Activated CD8-positive, alpha-beta memory T cell treated with anti-CD3 and anti-CD28 coated beads, Interleukin-2, amount 10 ng/mL, durations not matched to agents 7 days and 5 days (primary cell): Measurements from ENCODE around the gene NBL1. TPM values are rescaled to one million over a fixed set of nuclear protein-coding genes. Genes with fewer than 3 reads are reported as not detected.
"Not testable (repeated sequence)": the region's sequence is repeated elsewhere in the genome, so short reads cannot be mapped to it uniquely, and the experiment has no call there.

Experiments
- ATAC-seq: fragments of 150-1000 bp; cut with Tn5 transposase; one replicate; pipeline ENCODE4 v1.10.0; 2021; ENCODE audit warnings: moderate library complexity
- CTCF ChIA-PET: fragments of 350-600 bp; sonication (Branson Sonifier 250); formaldehyde crosslinking; loops from one replicate; lab custom pipeline; 2021; ENCODE audit warnings: antibody characterized with exemption; lab: Charles Lee
- DNase-seq: peaks from one replicate; pipeline ENCODE4 v3.0.0-alpha.2; 2020
- H3K27ac Mint-ChIP-seq: one replicate; pipeline ENCODE4 v1.8.0; 2021; ENCODE audit warnings: mild to moderate bottlenecking, mixed read lengths
- H3K27me3 Mint-ChIP-seq: one replicate; pipeline ENCODE4 v1.8.0; 2021; ENCODE audit warnings: mixed read lengths
- H3K36me3 Mint-ChIP-seq: one replicate; pipeline ENCODE4 v1.8.0; 2021; ENCODE audit warnings: mild to moderate bottlenecking, mixed read lengths
- H3K4me1 Mint-ChIP-seq: one replicate; pipeline ENCODE4 v1.8.0; 2021; ENCODE audit warnings: mixed read lengths
- H3K4me3 Mint-ChIP-seq: one replicate; pipeline ENCODE4 v1.8.0; 2021; ENCODE audit warnings: mild to moderate bottlenecking, moderate library complexity, mixed read lengths
- H3K9me3 Mint-ChIP-seq: one replicate; pipeline ENCODE4 v1.8.0; 2022; ENCODE audit warnings: low read depth, mixed read lengths
- total RNA-seq, 2 experiments: library from RNA; stranded (reverse); gene quantifications; one replicate each; pipeline ENCODE4 v1.2.3, GENCODE V29; 2021

The NBL1 gene
- total RNA-seq, 2 experiments from 2014 or later, result 39.4 to 49.8 TPM

DNA sequence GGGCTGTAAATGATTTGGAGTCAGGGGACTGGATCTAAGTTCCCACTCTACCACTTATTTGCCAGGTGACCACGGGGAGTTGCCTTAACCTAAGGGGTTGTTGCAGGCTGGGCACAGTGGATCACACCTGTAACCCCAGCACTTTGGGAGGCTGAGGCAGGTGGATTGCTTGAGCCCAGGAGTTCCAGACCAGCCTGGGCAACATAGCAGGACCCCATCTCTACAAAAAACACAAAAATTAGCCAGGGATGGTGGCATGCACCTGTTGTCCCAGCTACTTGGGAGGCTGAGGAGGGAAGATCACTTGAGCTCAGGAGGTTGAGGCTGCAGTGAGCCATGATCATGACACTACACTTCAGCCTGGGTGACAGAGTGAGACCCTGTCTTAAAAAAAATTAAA is 13.9 kb upstream of the NBL1 start:
- not testable (repeated sequence) for H3K9me3 Mint-ChIP-seq, H3K27me3 Mint-ChIP-seq, H3K4me1 Mint-ChIP-seq

DNA sequence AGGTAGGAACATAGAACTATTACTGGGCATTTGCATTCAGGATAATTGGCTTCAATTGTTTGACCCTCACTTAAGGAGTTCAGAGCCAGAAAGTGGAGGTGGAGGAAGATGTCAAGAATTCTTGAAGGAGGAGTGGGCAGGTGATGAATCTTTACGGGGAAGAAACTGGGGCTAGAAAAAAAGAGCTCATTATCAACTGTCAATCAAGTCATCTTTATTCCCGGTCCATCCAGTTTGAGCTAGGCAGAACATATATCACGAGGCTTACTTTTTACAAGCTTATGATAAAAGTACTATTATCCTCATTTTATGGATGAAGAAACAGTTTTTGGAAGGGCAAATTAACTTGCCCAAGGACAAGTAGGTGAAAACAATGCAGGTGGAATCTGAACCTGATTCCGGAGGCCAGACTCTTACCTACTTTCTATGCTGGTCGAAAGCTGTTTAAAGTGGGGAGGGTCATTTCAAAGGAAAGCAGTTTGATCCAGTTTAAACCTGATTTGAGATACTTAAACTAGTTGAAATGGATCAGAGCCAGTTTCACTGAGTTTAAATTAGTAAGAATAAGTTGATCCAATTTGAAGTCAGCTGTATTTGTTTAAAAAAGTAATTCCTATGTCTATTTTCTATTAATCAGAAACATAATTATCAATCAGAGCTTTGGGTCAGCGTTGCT is 13.3 kb upstream of the NBL1 start:
- no peak overlapping the region for H3K27ac Mint-ChIP-seq
- no peak for ATAC-seq
- DNase-seq, result no peak
- H3K4me1 Mint-ChIP-seq, result no peaks in the 10 kb centered on the region
- no peaks in the 10 kb centered on the region for H3K27me3 Mint-ChIP-seq
- H3K36me3 Mint-ChIP-seq, result peaks cover 6% of the 10 kb centered on the region
- H3K9me3 Mint-ChIP-seq, result no peaks in the 10 kb centered on the region
- CTCF ChIA-PET, result interaction anchor here (1.2 to 1.6 kb wide), 2 partner anchors 10 to 18 kb away, joined by 3 to 5 read pairs; no protein-coding TSS in a partner anchor
- H3K4me3 Mint-ChIP-seq, result no peak overlapping the region

More for the DNA sequence above, 13.9 kb upstream of the NBL1 start:
- not testable (repeated sequence) for H3K27ac Mint-ChIP-seq, H3K4me3 Mint-ChIP-seq, DNase-seq, H3K36me3 Mint-ChIP-seq, ATAC-seq
- CTCF ChIA-PET, result interaction anchor here (1.2 to 1.6 kb wide), 2 partner anchors 11 to 17 kb away, joined by 3 to 5 read pairs; no protein-coding TSS in a partner anchor

DNA sequence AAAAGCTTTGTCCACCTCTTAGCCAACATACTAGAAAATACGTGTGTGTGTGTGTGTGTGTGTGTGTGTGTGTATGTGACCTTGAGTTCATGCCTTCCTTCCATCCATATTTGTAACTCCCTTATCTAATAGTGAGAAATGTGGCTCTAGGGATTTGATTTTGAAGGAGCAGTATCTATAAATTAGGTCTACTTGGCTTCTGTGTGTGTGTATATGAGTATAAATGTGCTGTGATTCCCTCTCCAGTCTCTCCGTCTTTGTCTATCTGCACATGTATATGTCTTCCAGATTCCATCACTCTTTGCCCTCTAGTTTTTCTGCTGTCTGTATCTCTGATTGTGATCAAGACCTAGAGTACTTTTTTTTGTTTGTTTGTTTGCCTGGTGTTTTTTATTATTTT is 11.9 kb upstream of the NBL1 start:
- DNase-seq (no peak), ATAC-seq (no peak)
- no peak overlapping the region for H3K27ac Mint-ChIP-seq
- H3K4me3 Mint-ChIP-seq, result no peak overlapping the region
- no peaks in the 10 kb centered on the region for H3K4me1 Mint-ChIP-seq
- peaks cover 2% of the 10 kb centered on the region for H3K36me3 Mint-ChIP-seq
- no peaks in the 10 kb centered on the region for H3K9me3 Mint-ChIP-seq
- CTCF ChIA-PET, result interaction anchor here (0.6 kb wide), 1 partner anchor 255 kb away, joined by 4 read pairs; no protein-coding TSS in a partner anchor
- no peaks in the 10 kb centered on the region for H3K27me3 Mint-ChIP-seq

DNA sequence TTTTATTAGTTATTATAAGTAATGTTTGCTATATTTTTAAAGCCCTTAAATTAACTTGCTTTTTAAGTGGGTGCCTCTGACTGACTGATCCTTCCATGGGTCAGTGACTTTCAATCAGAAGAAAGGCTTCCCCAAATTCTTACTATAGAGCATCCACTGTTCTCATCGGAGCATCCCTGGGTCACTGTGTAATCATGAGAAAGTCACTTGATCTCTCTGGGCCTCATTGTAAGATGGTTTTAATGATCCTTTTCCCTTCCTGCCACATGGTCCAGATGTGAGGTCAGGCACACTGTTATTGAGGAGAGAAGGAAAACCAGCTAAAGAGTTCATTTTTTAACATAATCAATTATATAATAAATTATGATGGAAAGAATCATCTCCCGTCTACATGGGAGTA is 11.0 kb upstream of the NBL1 start:
- CTCF ChIA-PET, result no interaction called here
- H3K4me3 Mint-ChIP-seq, result no peak overlapping the region
- ATAC-seq (no peak), DNase-seq (no peak)
- no peaks in the 10 kb centered on the region for H3K27me3 Mint-ChIP-seq
- H3K9me3 Mint-ChIP-seq, result no peaks in the 10 kb centered on the region
- H3K36me3 Mint-ChIP-seq, result peaks cover 2% of the 10 kb centered on the region
- H3K4me1 Mint-ChIP-seq, result no peaks in the 10 kb centered on the region
- H3K27ac Mint-ChIP-seq, result no peak overlapping the region

DNA sequence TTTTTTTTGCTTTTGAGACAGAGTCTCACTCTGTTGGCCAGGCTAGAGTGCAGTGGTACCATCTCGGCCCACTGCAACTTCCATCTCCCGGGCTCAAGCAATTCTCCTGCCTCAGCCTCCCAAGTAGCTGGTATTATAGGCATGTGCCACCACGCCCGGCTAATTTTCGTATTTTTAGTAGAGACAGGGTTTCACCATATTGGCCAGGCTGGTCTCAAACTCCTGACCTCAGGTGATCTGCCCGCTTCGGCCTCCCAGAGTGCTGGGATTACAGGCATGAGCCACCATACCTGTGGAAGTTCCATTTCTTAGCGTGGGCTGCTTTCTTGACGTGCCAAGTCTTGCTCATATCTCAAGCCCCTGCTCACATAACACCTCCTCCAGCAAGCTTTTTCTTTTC is 9.0 kb upstream of the NBL1 start:
- ATAC-seq, DNase-seq, H3K4me1 Mint-ChIP-seq, H3K9me3 Mint-ChIP-seq, H3K27me3 Mint-ChIP-seq, H3K36me3 Mint-ChIP-seq, H3K27ac Mint-ChIP-seq, CTCF ChIA-PET, H3K4me3 Mint-ChIP-seq: not testable (repeated sequence)

DNA sequence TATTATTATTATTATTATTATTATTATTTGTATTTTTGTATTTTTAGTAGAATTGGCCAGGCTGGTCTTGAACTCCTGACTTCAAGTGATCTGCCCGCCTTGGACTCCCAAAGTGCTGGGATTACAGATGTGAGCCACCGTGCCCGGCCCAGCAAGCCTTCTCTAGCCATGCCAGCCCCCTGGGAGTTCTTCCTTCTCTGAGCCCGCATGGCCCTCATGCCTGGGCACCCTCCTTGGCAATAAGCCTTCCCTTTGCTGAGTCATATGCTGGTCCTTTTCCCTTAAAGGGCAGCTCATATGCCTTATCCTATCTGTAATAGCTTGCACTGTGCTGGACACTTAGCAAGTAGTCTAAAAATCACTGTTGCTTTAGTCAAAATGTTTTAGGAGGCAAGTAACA is 8.5 kb upstream of the NBL1 start:
- DNase-seq, result no peak
- no peaks in the 10 kb centered on the region for H3K9me3 Mint-ChIP-seq
- CTCF ChIA-PET, result no interaction called here
- H3K4me3 Mint-ChIP-seq, result no peak overlapping the region
- no peaks in the 10 kb centered on the region for H3K36me3 Mint-ChIP-seq
- H3K27ac Mint-ChIP-seq, result no peak overlapping the region
- H3K27me3 Mint-ChIP-seq, result peaks cover 3% of the 10 kb centered on the region
- no peak for ATAC-seq
- no peaks in the 10 kb centered on the region for H3K4me1 Mint-ChIP-seq

DNA sequence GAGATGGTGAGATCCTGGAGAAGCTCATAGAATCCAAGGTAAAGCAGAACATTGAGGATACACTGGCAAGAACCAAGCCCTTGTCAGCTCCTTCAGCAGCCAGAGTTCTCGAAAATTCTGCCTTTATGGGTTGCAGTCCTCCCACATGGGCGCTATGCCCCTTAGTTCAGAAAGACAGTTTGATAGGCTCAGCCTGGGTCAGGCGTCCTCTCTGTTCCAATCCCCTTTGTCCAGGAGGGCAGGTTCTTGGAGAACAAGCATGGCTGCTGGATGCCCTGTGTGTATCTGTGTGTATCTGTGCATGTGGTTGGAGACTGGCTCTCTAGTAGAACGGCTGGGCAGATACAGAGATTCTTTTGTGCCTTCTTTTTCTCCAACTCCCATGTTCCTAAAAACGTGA is 8.0 kb upstream of the NBL1 start:
- Mint-ChIP-seq H3K4me3 (no peak overlapping the region), H3K36me3 (no peaks in the 10 kb centered on the region), H3K4me1 (no peaks in the 10 kb centered on the region), H3K27ac (no peak overlapping the region), H3K27me3 (peaks cover 3% of the 10 kb centered on the region), H3K9me3 (no peaks in the 10 kb centered on the region)
- DNase-seq, result no peak
- no peak for ATAC-seq
- CTCF ChIA-PET, result no interaction called here

DNA sequence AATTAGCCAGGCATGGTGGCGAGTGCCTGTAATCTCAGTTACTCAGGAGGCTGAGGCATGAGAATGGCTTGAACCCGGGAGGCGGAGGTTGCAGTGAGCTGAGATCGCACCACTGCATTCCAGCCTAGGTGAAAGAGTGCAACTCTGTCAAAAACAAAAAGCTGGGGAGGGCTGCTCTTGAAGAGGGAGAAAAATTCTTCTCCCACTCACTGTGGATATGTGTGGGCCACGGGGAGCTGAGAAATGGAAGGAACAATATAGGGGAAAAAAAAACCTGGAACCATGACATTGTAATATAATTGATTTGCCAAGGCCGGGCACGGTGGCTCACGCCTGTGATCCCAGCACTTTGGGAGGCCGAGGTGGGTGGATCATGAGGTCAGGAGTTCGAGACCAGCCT is 7.4 kb upstream of the NBL1 start:
- H3K4me3 Mint-ChIP-seq, H3K9me3 Mint-ChIP-seq, H3K4me1 Mint-ChIP-seq, H3K27ac Mint-ChIP-seq, CTCF ChIA-PET, ATAC-seq, DNase-seq, H3K27me3 Mint-ChIP-seq, H3K36me3 Mint-ChIP-seq: not testable (repeated sequence)

DNA sequence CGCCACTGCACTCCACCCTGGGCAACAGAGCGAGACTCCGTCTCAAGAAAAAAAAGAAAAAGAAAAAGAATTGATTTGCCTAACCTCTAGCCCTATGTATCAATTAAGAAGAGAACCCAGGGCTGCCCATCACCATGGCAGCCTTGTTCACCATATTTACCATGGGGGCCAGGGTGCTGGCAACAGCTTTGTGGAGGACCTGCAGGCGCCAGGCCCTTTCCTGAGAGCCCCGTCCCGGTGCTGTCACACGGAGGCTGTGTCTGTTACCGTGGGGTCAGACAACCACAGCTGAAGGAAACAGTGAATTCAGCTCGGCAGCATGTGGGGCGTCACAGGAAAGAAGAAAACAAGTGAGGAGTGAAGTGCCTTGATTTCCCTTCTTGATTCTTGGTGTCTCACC is 6.5 kb upstream of the NBL1 start:
- Mint-ChIP-seq H3K4me3 (no peak overlapping the region), H3K36me3 (no peaks in the 10 kb centered on the region), H3K9me3 (no peaks in the 10 kb centered on the region), H3K27me3 (peaks cover 8% of the 10 kb centered on the region), H3K27ac (no peak overlapping the region), H3K4me1 (no peaks in the 10 kb centered on the region)
- CTCF ChIA-PET, result interaction anchor here (0.9 to 1.0 kb wide), 2 partner anchors 15 to 293 kb away, joined by 3 read pairs; no protein-coding TSS in a partner anchor
- DNase-seq (no peak), ATAC-seq (no peak)

DNA sequence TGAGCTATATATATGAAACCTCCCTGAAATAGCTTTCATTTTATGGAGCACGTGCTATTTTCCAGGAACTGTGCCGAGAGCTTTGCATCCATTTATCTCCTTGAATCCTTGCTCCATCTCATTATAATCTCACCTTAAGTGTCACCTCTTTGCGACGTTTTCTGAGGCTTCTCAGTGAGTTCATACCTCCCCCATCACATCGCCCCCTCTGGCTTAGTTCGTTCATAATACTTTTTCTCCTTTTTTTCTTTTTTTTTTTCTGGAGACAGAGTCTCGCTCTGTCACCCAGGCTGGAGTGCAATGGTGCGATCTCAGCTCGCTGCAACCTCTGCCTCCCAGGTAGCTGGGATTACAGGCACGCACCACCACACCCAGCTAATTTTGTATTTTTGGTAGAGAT is 4.9 kb upstream of the NBL1 start:
- H3K27me3 Mint-ChIP-seq, result peaks cover 18% of the 10 kb centered on the region
- H3K9me3 Mint-ChIP-seq, H3K36me3 Mint-ChIP-seq, DNase-seq, H3K4me3 Mint-ChIP-seq, H3K4me1 Mint-ChIP-seq, H3K27ac Mint-ChIP-seq, ATAC-seq, CTCF ChIA-PET: not testable (repeated sequence)

DNA sequence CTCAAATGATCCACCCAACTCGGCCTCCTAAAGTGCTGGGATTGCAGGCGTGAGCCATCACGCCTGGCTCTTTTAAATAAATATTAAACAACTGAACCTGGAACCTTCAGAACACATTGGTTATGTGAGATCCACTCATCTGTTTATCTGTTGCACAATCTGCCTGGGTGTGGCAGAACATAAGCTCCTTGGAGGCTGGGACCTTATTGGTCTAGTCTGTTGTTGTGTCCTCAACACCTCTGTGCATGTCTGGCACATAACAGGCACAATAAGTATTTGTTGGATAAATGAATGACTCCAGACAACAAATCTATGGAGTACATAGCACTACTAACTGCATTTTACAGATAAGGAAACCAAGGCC is 4.1 kb upstream of the NBL1 start:
- peaks cover 10% of the 10 kb centered on the region for H3K4me1 Mint-ChIP-seq
- peaks cover 2% of the 10 kb centered on the region for H3K36me3 Mint-ChIP-seq
- peaks cover 18% of the 10 kb centered on the region for H3K27me3 Mint-ChIP-seq
- no peak overlapping the region for H3K4me3 Mint-ChIP-seq
- H3K27ac Mint-ChIP-seq, result no peak overlapping the region
- H3K9me3 Mint-ChIP-seq, result no peaks in the 10 kb centered on the region
- DNase-seq (no peak), ATAC-seq (no peak)
- CTCF ChIA-PET, result interaction anchor here (1.2 to 1.7 kb wide), 2 partner anchors 14 to 20 kb away, joined by 4 to 5 read pairs; no protein-coding TSS in a partner anchor

DNA sequence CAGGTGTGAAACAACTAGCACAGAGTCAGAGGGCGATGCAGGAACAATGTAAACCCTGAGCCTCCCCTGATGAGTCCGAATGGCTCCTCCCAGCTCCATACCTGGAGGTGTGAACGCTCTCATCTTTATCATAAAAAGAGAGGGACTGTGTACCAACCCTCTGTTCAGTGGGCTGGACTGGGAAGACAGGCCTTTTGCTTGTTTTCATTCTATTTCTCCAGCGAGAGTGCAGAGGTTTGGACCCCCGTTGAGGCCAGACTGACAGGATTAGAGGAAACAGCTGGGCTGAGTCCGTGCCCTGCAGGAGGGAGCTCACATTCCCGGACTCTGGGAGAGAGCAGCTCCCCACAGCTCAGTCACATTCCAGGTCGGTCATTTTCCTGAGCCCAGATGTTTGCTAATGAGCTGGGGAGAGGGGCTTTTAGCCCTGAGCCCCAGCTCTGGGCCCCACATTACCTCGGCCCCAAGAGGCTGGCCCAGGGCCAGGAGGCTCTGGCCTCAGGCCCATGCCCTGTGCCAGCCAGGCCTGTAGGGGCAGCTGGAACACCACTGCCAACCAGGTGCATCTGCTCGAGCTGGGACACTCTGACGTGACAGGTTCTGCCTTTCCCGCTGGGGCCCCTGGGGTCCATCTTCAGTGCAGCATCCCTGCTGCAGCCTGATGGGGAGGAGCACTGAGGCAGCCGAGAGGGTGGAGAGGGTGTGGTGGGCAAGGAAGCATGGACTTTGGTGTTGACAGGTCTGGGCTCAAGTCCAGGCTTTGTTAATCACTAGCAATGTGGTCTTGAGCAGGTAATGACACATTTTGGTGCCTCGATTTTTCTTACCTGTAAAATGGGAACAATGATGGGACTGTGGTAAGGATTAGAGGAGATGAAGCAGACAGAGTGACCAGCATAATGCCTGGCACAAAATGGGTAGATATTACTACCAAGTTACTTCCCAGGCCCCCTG is 3.5 kb upstream of the NBL1 start:
- ATAC-seq, result no peak
- no peaks in the 10 kb centered on the region for H3K9me3 Mint-ChIP-seq

DNA sequence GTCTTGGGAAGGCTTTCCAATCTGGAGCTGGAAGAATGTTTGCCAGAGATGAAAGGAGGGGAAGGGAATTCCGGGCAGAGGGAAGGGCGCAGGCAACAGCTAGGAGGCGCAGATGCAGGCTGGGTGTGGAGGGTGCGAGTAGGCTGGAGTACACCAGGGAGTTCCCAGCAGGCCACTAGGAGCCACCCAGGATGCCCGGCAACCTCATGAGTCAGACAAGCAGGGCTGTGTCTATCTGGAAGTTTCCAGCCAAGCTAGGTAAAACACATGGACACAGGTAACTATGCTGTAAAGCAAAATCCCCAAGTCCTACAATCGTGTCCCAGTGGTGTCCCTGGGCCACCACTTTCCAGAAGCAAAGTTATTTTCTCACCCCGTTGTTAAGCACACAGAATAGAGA is 990 bp upstream of the NBL1 start:
- Mint-ChIP-seq H3K4me1 (peaks cover 35% of the 10 kb centered on the region), H3K9me3 (no peaks in the 10 kb centered on the region), H3K27ac (peak overlapping the region; percentile 70), H3K27me3 (peaks cover 18% of the 10 kb centered on the region), H3K4me3 (peak overlapping the region; percentile 73), H3K36me3 (peaks cover 2% of the 10 kb centered on the region)
- DNase-seq, result no peak
- CTCF ChIA-PET, result interaction anchor here (0.6 to 2.5 kb wide), 5 partner anchors 32 to 252 kb away, joined by 3 to 12 read pairs (median 4); a partner anchor contains a TSS
- ATAC-seq, result no peak

More for the DNA sequence above, 3.5 kb upstream of the NBL1 start:
- no peak overlapping the region for H3K4me3 Mint-ChIP-seq
- H3K27ac Mint-ChIP-seq, result no peak overlapping the region
- H3K36me3 Mint-ChIP-seq, result peaks cover 2% of the 10 kb centered on the region
- H3K4me1 Mint-ChIP-seq, result peaks cover 11% of the 10 kb centered on the region
- H3K27me3 Mint-ChIP-seq, result peaks cover 18% of the 10 kb centered on the region
- CTCF ChIA-PET, result interaction anchor here (1.0 to 1.8 kb wide), 5 partner anchors 10 to 247 kb away, joined by 3 to 5 read pairs (median 4); no protein-coding TSS in a partner anchor
- DNase-seq, result no peak
